LoVo (cell line): Measurements from ENCODE around the gene FSCN2.
A peak's percentile ranks its signal among the peaks of the same experiment; 100 is the strongest.

ENCODE experiments used
- DNase-seq: peaks from one replicate; pipeline ENCODE4 v3.0.0-alpha.2; 2016; ENCODE audit warnings: low spot score

Gene FSCN2

DNA sequence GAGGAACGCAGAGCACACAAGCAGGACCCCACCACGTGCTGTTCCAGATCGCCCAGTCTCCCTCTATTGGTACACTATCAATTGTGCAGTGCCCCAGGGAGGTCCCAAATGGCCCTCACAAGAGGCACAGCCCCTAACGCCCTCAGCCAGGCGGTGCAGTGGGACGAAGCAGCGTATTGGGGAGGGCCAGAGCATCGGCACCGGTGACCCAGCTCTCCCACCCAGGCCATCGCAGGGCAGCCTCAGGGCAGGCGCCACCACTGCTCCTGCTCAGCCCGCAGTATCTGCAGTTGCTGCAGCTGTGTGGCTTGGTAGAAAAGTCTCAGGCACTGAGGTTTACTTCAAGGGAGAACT lies 29.9 kb downstream of the FSCN2 start:
- no peak for DNase-seq

DNA sequence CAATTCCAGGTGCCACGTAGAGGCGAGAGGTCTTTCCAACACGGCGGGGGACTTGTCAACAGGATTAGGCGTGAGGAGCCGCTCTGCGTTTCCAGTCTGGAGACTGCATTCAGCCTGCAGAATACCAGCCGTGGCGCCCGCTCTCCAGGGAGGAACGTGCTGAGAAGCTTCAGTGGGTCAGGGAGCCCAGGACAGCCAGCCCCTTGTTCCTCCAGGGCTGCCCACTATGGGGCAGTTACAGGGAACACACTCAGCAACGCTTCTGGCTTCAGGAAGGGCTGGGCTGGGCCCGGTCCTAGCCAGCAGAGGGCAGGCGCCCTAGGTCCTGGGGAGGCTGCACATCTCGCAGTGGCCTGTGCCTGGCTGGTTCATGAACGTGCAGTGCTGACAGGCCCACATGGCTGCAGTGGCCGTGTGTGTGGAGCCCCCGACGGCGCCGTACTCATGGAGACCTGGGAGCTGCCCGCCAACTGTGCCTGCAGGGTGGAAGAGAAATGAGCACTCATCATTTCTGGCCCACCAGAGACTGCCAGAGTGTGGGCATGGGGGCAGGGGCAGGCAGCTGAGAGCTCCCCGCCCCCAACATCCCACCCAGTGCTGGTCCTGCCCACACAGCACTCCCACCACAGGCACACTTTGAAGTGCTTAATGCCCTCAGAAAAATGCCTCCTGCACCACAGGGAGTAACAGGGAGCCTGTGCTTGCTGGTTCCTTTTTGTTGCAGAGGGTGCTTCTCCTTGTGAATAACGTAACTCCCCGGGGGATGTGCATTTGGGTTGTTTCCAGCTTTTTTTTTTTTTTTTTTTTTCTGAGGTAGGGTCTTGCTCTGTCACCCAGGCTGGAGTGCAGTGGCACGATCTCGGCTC lies 31.0 kb downstream of the FSCN2 start:
- no peak for DNase-seq

DNA sequence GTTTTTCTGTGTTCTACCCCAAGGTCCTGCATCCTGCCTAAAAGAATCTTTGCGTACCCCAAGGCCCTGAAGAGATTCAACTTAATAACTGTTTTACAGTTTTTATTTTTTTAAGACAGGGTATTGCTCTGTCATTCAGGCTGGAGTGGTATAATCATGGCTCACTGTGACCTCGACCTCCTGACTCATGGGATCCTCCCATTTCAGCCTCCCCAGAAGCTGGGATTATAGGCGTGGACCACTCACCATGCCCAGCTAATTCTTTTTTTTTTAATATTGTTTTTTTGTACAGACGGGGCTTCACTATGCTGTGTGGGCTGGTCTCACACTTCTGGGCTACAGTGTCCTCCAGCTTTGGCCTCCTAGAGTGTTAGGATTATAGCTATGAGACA lies 33.3 kb downstream of the FSCN2 start:
- no peak for DNase-seq

- no peak for DNase-seq
These were observed 35.8 kb downstream of the FSCN2 start for GRCh38 chr17:81563861-81564586.

- DNase-seq, result no peak
These were observed 36.6 kb downstream of the FSCN2 start for GRCh38 chr17:81564778-81565177.

DNA sequence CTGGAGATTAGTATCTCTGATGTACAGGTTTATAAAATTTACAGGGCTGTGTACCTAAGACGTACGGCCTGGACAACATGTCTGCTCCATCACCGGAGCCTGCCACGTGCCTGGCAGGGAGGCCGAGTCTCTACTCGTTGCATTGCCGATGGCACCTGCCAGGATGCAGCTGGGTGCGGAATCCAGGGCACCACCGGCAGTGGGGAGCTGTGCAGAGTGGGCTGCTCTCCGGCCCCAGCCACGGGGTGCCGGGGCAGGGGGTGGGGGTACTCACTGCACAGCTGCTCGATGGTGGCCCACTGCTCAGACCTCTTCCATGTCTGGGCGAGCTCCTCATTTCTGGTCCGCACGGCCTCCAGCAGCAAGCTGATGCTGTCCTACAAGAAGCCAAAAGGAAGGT lies 37.1 kb downstream of the FSCN2 start:
- no peak for DNase-seq

DNA sequence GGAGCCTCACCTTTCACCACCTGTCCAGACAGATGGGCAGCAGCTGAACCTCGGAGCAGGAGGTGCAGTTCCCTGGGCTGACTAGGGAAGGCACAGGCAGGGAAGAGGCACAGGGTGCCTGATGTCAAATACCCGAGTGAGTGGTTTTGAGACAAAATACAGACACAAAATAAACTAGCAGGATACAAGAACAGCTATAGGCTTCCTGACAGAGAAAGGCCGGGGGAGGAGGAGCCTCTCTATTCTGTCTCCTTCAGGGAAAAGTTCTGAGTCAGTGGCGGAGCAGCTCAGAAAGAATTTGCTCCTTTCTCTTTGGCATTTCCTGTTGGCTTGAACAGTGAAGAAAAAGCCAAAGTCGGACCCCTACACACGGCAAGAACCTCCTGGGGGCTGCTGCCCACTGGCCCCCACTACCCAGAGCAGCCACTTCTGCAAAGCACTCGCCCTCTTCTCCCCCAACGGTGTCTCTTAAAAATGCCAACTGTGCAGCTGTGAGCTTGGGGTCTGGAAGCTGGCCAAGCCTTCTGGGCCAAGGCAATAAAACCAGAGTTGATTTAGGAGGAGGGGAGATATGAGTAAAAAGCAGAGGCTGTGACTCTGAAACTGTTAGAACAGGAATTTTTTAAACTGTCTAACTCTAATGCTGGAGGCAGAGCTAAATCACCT lies 38.4 kb downstream of the FSCN2 start:
- peak; percentile 36 for DNase-seq

- no peak for DNase-seq
These were observed 39.0 kb downstream of the FSCN2 start for GRCh38 chr17:81567191-81567590.

DNA sequence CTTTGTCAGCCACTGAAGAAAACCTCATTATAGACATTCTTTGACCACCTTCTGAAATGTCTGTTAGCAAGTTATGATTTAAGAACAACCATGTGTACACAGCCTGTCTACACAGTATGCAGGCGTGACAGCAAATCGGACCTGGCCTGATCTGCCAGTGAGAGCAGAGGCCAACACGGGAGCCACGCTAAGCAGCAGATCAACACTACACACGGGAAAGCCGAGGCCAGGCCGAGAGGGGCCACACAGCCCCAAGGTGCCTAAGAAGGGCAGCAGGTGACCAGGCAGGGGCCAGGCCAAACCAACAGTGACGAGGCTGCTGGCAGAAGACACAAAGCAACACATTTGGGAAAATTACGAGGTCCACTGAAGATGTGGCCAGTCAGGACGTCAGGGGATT lies 40.2 kb downstream of the FSCN2 start:
- no peak for DNase-seq

- no peak for DNase-seq
These were observed 41.9 kb downstream of the FSCN2 start for GRCh38 chr17:81569986-81570514.

GRCh38 chr17:81570964-81571363 lies 42.8 kb downstream of the FSCN2 start:
- no peak for DNase-seq

- no peak for DNase-seq
These were observed 44.5 kb downstream of the FSCN2 start for GRCh38 chr17:81572563-81573168.

- DNase-seq, result no peak
These were observed 45.8 kb downstream of the FSCN2 start for GRCh38 chr17:81573794-81574642.

DNA sequence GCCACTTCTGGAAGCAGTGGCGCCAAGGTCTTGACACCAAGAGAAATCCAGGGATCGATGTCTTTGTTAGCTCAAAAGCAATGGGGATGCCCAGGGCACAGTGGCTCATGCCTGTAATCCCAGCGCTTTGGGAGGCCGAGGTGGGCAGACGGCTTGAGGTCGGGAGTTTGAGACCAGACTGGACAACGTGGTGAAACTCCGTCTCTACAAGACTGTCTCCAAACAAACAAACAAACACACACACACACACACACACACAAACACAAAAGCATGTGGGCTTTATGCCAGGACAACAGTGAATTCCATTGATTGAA lies 46.4 kb downstream of the FSCN2 start:
- DNase-seq, result no peak

- no peak for DNase-seq
These were observed 47.7 kb downstream of the FSCN2 start for GRCh38 chr17:81575836-81576235.

- DNase-seq, result peak; percentile 16
These were observed 48.6 kb downstream of the FSCN2 start for GRCh38 chr17:81576621-81577277.

- DNase-seq, result no peak
These were observed 49.3 kb downstream of the FSCN2 start for GRCh38 chr17:81577278-81578000.

GRCh38 chr17:81578038-81578441 lies 49.9 kb downstream of the FSCN2 start:
- no peak for DNase-seq

GRCh38 chr17:81578561-81579225 lies 50.5 kb downstream of the FSCN2 start:
- no peak for DNase-seq

DNA sequence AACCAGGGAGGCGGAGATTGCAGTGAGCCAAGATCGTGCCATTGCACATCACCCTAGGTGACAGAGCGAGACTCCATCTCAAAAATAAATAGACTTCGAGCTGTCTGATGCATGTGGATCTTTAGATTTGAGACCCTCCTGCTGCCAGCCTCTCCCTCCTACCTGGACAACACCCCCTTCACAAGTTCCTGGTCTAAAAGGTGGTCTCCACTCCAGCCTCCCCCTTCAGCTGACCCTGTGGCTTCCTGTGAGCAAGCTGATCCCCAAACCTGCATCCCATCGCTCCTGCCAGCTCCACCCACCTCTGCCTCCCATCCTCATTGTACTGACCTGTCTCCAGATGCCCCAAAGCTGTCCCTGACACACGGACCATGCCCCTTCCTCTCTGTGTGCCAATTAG lies 51.1 kb downstream of the FSCN2 start:
- DNase-seq, result no peak
